GM03348 (cell line): ENCODE results near the gene DIP2A.
A peak's percentile ranks its signal among the peaks of the same experiment; 100 is the strongest.

Experiments used
- DNase-seq: peaks from one replicate; pipeline ENCODE4 v3.0.0; 2012; ENCODE audit warnings: low spot score

The DIP2A gene

GRCh38 chr21:46458315-46459023, at the start of gene DIP2A:
Gene DIP2A, plus strand, starts transcription at chr21:46458891. Its CDS starts 241 bp downstream, at chr21:46459132.
- DNase-seq = peak; percentile 100

- no peak for DNase-seq
Measured at GRCh38 chr21:46409641-46410406, 48.9 kb upstream of the DIP2A start.

- DNase-seq = no peak
Measured at GRCh38 chr21:46410516-46410915, 48.2 kb upstream of the DIP2A start.

- DNase-seq = no peak
Measured at GRCh38 chr21:46411236-46411635, 47.5 kb upstream of the DIP2A start.

GRCh38 chr21:46411691-46412090, 47.0 kb upstream of the DIP2A start:
- DNase-seq = no peak

GRCh38 chr21:46412521-46413364, 45.9 kb upstream of the DIP2A start:
- DNase-seq = no peak

- DNase-seq = no peak
Measured at GRCh38 chr21:46413365-46413696, 45.4 kb upstream of the DIP2A start.

GRCh38 chr21:46414965-46415275, 43.8 kb upstream of the DIP2A start:
- no peak for DNase-seq

GRCh38 chr21:46416551-46416950, 42.1 kb upstream of the DIP2A start:
- DNase-seq = no peak

GRCh38 chr21:46418265-46418946, 40.3 kb upstream of the DIP2A start:
- DNase-seq = no peak

- no peak for DNase-seq
Measured at GRCh38 chr21:46420241-46421190, 38.2 kb upstream of the DIP2A start.

GRCh38 chr21:46421191-46421750, 37.4 kb upstream of the DIP2A start:
- DNase-seq = no peak

- DNase-seq = no peak
Measured at GRCh38 chr21:46421756-46422555, 36.7 kb upstream of the DIP2A start.

GRCh38 chr21:46422636-46423241, 36.0 kb upstream of the DIP2A start:
- no peak for DNase-seq

- no peak for DNase-seq
Measured at GRCh38 chr21:46423546-46424038, 35.1 kb upstream of the DIP2A start.

- no peak for DNase-seq
Measured at GRCh38 chr21:46424039-46424591, 34.6 kb upstream of the DIP2A start.

GRCh38 chr21:46424621-46425020, 34.1 kb upstream of the DIP2A start:
- DNase-seq = no peak

- DNase-seq = no peak
Measured at GRCh38 chr21:46425041-46425440, 33.6 kb upstream of the DIP2A start.

GRCh38 chr21:46425571-46425970, 33.1 kb upstream of the DIP2A start:
- DNase-seq = no peak
